H1 (cell line): ENCODE results near the gene SCD. TPM values are rescaled to one million over a fixed set of nuclear protein-coding genes. Genes with fewer than 3 reads are reported as not detected.

Experiments
- CBX5 ChIP-seq: fragments of 300-800, 300-1000 bp; sonication (generic); IDR thresholded peaks from 2 replicates; pipeline ENCODE4 v1.7.1; 2016; ENCODE audit warnings: antibody characterized with exemption, low read length, low read depth
- KDM5A ChIP-seq: fragments of 200-600 bp; IDR thresholded peaks from 2 replicates; pipeline ENCODE4 v1.7.1; 2012; ENCODE audit warnings: mild to moderate bottlenecking, low read length, inconsistent platforms, mixed read lengths
- NRF1 ChIP-seq: IDR thresholded peaks from 2 replicates; pipeline ENCODE4 v1.6.1; 2011; ENCODE audit warnings: mild to moderate bottlenecking, low read depth, low read length, improper control_type of control experiment
- RAD21 ChIP-seq, 2 experiments: IDR thresholded peaks in 1 of 2; conservative IDR thresholded peaks in 1 of 2; 2 replicates each; pipeline ENCODE4 v1.6.1; 2011; ENCODE audit warnings: low read depth in 2 of 2, low read length in 2 of 2, improper control_type of control experiment in 1 of 2, inconsistent platforms in 1 of 2, mild to moderate bottlenecking in 1 of 2, moderate library complexity in 1 of 2
- SP1 ChIP-seq: IDR thresholded peaks from 2 replicates; pipeline ENCODE4 v1.6.1; 2011; ENCODE audit warnings: low read depth, low read length
- polyA plus RNA-seq, 7 experiments: library from polyadenylated mRNA; depleted of rRNA in 3 of 7; stranded (reverse) in 5 of 7; unstranded in 2 of 7; fragments of >200 nt in 5 of 7; fragments of 200-250 nt in 2 of 7; gene quantifications; 1 replicate in 5 of 7; 2 replicates in 1 of 7; 4 replicates in 1 of 7; pipeline versions ENCODE4 v1.2.1 to v1.2.3, GENCODE V29; 2011 to 2013; ENCODE audit warnings: missing spikeins in 2 of 7, mixed read lengths in 2 of 7
- total RNA-seq: library from RNA; stranded (reverse); fragmentation: NEBNext Ultra II Directional; extraction: Animal tissue kit (Norgen Biotek cat#: 25700); gene quantifications from 2 replicates; pipeline ENCODE4 v1.2.1, GENCODE V29; 2021
- TF ChIP-seq, protein P1 (sequence below): fragments of 300-600 bp; sonication (generic); IDR thresholded peaks from 2 replicates; pipeline ENCODE4 v1.7.1; 2012; ENCODE audit warnings: low read length, moderate library complexity, mild to moderate bottlenecking, inconsistent platforms; ENCODE audit not compliant: insufficient replicate concordance

The SCD gene
- total and polyA plus RNA-seq, 2 of the 8 experiments (the other 6 are each of a cell fraction or from before 2014, with no cell fraction given) = 397 to 621 TPM

GRCh38 chr10:100377830-100378229 is 30.8 kb downstream of the SCD start (continued):
- TF ChIP-seq, protein P1, sequence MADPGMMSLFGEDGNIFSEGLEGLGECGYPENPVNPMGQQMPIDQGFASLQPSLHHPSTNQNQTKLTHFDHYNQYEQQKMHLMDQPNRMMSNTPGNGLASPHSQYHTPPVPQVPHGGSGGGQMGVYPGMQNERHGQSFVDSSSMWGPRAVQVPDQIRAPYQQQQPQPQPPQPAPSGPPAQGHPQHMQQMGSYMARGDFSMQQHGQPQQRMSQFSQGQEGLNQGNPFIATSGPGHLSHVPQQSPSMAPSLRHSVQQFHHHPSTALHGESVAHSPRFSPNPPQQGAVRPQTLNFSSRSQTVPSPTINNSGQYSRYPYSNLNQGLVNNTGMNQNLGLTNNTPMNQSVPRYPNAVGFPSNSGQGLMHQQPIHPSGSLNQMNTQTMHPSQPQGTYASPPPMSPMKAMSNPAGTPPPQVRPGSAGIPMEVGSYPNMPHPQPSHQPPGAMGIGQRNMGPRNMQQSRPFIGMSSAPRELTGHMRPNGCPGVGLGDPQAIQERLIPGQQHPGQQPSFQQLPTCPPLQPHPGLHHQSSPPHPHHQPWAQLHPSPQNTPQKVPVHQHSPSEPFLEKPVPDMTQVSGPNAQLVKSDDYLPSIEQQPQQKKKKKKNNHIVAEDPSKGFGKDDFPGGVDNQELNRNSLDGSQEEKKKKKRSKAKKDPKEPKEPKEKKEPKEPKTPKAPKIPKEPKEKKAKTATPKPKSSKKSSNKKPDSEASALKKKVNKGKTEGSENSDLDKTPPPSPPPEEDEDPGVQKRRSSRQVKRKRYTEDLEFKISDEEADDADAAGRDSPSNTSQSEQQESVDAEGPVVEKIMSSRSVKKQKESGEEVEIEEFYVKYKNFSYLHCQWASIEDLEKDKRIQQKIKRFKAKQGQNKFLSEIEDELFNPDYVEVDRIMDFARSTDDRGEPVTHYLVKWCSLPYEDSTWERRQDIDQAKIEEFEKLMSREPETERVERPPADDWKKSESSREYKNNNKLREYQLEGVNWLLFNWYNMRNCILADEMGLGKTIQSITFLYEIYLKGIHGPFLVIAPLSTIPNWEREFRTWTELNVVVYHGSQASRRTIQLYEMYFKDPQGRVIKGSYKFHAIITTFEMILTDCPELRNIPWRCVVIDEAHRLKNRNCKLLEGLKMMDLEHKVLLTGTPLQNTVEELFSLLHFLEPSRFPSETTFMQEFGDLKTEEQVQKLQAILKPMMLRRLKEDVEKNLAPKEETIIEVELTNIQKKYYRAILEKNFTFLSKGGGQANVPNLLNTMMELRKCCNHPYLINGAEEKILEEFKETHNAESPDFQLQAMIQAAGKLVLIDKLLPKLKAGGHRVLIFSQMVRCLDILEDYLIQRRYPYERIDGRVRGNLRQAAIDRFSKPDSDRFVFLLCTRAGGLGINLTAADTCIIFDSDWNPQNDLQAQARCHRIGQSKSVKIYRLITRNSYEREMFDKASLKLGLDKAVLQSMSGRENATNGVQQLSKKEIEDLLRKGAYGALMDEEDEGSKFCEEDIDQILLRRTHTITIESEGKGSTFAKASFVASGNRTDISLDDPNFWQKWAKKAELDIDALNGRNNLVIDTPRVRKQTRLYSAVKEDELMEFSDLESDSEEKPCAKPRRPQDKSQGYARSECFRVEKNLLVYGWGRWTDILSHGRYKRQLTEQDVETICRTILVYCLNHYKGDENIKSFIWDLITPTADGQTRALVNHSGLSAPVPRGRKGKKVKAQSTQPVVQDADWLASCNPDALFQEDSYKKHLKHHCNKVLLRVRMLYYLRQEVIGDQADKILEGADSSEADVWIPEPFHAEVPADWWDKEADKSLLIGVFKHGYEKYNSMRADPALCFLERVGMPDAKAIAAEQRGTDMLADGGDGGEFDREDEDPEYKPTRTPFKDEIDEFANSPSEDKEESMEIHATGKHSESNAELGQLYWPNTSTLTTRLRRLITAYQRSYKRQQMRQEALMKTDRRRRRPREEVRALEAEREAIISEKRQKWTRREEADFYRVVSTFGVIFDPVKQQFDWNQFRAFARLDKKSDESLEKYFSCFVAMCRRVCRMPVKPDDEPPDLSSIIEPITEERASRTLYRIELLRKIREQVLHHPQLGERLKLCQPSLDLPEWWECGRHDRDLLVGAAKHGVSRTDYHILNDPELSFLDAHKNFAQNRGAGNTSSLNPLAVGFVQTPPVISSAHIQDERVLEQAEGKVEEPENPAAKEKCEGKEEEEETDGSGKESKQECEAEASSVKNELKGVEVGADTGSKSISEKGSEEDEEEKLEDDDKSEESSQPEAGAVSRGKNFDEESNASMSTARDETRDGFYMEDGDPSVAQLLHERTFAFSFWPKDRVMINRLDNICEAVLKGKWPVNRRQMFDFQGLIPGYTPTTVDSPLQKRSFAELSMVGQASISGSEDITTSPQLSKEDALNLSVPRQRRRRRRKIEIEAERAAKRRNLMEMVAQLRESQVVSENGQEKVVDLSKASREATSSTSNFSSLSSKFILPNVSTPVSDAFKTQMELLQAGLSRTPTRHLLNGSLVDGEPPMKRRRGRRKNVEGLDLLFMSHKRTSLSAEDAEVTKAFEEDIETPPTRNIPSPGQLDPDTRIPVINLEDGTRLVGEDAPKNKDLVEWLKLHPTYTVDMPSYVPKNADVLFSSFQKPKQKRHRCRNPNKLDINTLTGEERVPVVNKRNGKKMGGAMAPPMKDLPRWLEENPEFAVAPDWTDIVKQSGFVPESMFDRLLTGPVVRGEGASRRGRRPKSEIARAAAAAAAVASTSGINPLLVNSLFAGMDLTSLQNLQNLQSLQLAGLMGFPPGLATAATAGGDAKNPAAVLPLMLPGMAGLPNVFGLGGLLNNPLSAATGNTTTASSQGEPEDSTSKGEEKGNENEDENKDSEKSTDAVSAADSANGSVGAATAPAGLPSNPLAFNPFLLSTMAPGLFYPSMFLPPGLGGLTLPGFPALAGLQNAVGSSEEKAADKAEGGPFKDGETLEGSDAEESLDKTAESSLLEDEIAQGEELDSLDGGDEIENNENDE = no peak
- no peak for TF ChIP-seq KDM5A
- no peak for TF ChIP-seq NRF1
- no peak for TF ChIP-seq SP1
- no peak for TF ChIP-seq RAD21 (IDR thresholded peaks at IDR 0.05 in 1 of 2, conservative IDR thresholded peaks at IDR 0.05 in 1 of 2; ENCODE audit: low read depth in 2 of 2, low read length in 2 of 2)
- TF ChIP-seq CBX5 = no peak
